Ovary (tissue), 9 donors: ENCODE results near the gene PCNX3. TPM values are rescaled to one million over a fixed set of nuclear protein-coding genes. Genes with fewer than 3 reads are reported as not detected.

Experiments
- DNase-seq, 5 donors: peaks; one replicate each; pipeline ENCODE4 v3.0.0-alpha.2; 2019 to 2020
- H3K27ac ChIP-seq, 2 donors: fragments of 200-600 bp; one replicate each; pipeline versions ENCODE4 v1.5.1 to v1.8.0; 2019 to 2022
- H3K27me3 ChIP-seq: fragments of 200-600 bp; one replicate; pipeline ENCODE4 v1.8.0; 2022
- H3K36me3 ChIP-seq: fragments of 200-600 bp; sonication (generic); one replicate; pipeline ENCODE4 v1.5.1; 2019
- H3K4me1 ChIP-seq: one replicate; pipeline ENCODE4 v1.8.1; 2013; ENCODE audit warnings: mild to moderate bottlenecking, moderate library complexity; ENCODE audit not compliant: insufficient read depth
- H3K4me3 ChIP-seq: fragments of 200-600 bp; sonication (generic); one replicate; pipeline ENCODE4 v1.5.1; 2017
- H3K9me3 ChIP-seq, 2 donors: fragments of 200-600 bp in 1 of 2; sonication (generic) in 1 of 2; one replicate each; pipeline versions ENCODE4 v1.5.1 to v1.8.1; 2013 to 2019; ENCODE audit warnings: mild to moderate bottlenecking in 1 of 2, moderate library complexity in 1 of 2
- EP300 ChIP-seq: sonication (generic); formaldehyde crosslinking; IDR thresholded peaks from one replicate; pipeline ENCODE4 v1.6.1; 2017; ENCODE audit warnings: antibody characterized with exemption
- POLR2A ChIP-seq: fragments of 450-650 bp; IDR thresholded peaks from one replicate; pipeline ENCODE4 v1.6.1; 2017; ENCODE audit warnings: antibody characterized with exemption, mild to moderate bottlenecking, moderate library complexity
- WGBS, 3 donors: extraction: QIAGEN DNeasy Blood & Tissue Kit in 1 of 3; methylation state at CpG; one replicate each; pipeline versions ENCODE4 v1.1.5 to v1.1.7; 2013 to 2017; 5-methylcytosine and 5-hydroxymethylcytosine counted together
- intact Hi-C, 4 donors: fragments of 100-400 bp; cut with DNase I; formaldehyde crosslinking; loops; one replicate each; pipeline versions ENCODE4 v1.11.0 to v1.15.1; 2022 to 2023
- polyA plus RNA-seq, 2 donors: library from polyadenylated mRNA; stranded (reverse); fragments of 200-250 nt in 1 of 2; fragments of 350-450 nt in 1 of 2; fragmentation: Illumina TruSeq in 1 of 2; extraction: RNeasy Lipid Tissue Mini Kit (QIAGEN cat#74804) in 1 of 2; gene quantifications; one replicate each; pipeline ENCODE4 v1.2.3, GENCODE V29; 2013 to 2014
- total RNA-seq, 7 donors: library from RNA; depleted of rRNA in 2 of 7; stranded (reverse); fragments of >200 nt in 2 of 7; fragmentation: NEBNext Ultra II Directional in 3 of 7; extraction: Animal tissue kit (Norgen Biotek cat#: 25700) in 3 of 7; gene quantifications; one replicate each; pipeline versions ENCODE4 v1.1.0 to v1.2.4, GENCODE V29; 2016 to 2023
- TF ChIP-seq, protein P1 (sequence below), 3 donors: fragments of 450-650 bp in 2 of 3; fragments of 200-600 bp in 1 of 3; IDR thresholded peaks; one replicate each; pipeline versions ENCODE4 v1.5.1 to v1.8.0; 2016 to 2022; ENCODE audit warnings: antibody characterized with exemption in 3 of 3, mild to moderate bottlenecking in 1 of 3
- donor health status: DM: no; HTN: no; CAD: no; lungs with moderate emphysema.
- donor health status: DM: no; HTN: no; CAD: no.
- donor health status: Bipolar disorder and iron deficiency.
- donor health status: DM: yes; HTN: yes; CAD: no.
- donor health status: DM: no; HTN: no; CAD: no.
- donor health status: DM: yes; HTN: yes; CAD: no.

The PCNX3 gene
- total and polyA plus RNA-seq, 9 donors: 3.3 to 42.1 (median 27.1) TPM

DNA sequence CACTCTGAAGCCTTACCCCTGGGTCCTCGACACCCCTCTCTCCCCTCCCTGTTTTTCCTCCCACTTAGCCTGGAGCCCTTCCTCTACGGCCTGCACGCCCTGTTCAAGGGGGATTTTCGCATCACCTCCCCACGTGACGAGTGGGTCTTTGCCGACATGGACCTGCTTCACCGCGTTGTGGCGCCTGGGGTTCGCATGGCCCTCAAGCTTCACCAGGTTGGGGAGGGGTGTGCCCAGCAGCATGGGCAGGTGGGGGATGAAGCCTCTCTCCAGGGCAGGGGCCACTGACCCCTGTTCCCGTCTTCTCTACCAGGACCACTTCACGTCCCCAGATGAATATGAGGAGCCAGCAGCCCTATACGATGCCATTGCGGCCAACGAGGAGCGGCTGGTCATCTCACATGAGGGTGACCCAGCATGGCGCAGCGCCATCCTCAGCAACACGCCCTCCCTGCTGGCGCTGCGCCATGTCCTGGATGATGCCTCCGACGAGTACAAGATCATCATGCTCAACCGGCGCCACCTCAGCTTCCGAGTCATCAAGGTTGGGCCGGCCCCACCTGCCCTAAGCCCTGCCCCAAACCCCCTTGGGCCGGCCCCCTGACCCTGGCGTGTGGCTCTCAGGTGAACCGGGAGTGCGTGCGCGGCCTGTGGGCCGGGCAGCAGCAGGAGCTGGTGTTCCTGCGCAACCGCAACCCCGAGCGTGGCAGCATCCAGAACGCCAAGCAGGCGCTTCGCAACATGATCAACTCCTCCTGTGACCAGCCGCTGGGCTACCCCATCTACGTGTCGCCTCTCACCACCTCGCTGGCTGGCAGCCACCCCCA, 19.5 kb downstream of the PCNX3 start:
- intact Hi-C loops: loop anchor here in 1 of 4 donors (10.0 kb wide), 1 partner anchor 70 kb away; no protein-coding TSS in a partner anchor
- peaks cover 4% of the 10 kb centered on the region for H3K4me1 ChIP-seq
- no peaks in the 10 kb centered on the region for H3K36me3 ChIP-seq
- no peaks in the 10 kb centered on the region for H3K27me3 ChIP-seq
- H3K4me3 ChIP-seq: no peak overlapping the region
- H3K27ac ChIP-seq: no peak overlapping the region
- peak in 1 of 5 donors; percentile 57 for DNase-seq
- no peak for TF ChIP-seq POLR2A
- no peak for TF ChIP-seq EP300
- TF ChIP-seq, protein P1, sequence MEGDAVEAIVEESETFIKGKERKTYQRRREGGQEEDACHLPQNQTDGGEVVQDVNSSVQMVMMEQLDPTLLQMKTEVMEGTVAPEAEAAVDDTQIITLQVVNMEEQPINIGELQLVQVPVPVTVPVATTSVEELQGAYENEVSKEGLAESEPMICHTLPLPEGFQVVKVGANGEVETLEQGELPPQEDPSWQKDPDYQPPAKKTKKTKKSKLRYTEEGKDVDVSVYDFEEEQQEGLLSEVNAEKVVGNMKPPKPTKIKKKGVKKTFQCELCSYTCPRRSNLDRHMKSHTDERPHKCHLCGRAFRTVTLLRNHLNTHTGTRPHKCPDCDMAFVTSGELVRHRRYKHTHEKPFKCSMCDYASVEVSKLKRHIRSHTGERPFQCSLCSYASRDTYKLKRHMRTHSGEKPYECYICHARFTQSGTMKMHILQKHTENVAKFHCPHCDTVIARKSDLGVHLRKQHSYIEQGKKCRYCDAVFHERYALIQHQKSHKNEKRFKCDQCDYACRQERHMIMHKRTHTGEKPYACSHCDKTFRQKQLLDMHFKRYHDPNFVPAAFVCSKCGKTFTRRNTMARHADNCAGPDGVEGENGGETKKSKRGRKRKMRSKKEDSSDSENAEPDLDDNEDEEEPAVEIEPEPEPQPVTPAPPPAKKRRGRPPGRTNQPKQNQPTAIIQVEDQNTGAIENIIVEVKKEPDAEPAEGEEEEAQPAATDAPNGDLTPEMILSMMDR (IDR thresholded peaks at IDR 0.05): no peak
- 90 to 92% (median 92%) methylated on average over 34 to 46 of the region's 46 CpGs for WGBS, 3 donors
- H3K9me3 ChIP-seq: no peaks in the 10 kb centered on the region

DNA sequence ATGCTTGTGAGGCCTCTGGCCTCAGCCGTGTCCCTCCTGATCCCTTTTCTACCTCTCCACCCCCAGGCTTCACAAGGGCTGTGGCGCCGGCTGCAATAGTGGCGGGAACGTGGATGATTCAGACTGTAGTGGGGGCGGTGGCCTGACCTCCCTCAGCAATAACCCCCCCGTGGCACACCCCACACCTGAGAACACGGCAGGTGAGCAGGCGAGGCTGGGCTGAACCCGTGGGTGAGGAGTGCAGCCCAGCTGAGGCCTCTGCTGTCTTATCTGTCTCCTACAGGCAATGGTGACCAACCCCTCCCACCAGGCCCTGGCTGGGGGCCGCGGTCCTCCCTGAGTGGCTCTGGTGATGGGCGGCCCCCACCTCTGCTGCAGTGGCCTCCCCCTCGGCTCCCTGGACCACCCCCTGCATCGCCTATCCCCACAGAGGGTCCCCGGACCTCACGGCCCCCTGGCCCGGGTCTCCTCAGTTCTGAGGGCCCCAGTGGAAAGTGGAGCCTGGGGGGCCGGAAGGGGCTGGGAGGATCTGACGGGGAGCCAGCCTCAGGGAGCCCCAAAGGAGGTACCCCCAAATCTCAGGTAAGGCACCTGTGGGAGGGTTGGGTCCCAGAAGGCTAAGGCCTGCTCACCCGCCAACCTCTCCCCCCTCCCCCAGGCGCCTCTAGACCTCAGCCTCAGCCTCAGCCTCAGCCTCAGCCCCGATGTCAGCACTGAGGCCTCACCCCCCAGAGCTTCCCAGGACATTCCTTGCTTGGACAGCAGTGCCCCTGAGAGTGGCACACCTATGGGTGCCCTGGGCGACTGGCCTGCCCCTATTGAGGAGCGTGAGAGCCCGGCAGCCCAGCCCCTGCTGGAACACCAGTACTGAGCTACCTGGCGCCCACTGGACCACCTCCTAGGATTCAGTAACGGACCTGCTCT, 20.8 kb downstream of the PCNX3 start:
- DNase-seq: no peak

DNA sequence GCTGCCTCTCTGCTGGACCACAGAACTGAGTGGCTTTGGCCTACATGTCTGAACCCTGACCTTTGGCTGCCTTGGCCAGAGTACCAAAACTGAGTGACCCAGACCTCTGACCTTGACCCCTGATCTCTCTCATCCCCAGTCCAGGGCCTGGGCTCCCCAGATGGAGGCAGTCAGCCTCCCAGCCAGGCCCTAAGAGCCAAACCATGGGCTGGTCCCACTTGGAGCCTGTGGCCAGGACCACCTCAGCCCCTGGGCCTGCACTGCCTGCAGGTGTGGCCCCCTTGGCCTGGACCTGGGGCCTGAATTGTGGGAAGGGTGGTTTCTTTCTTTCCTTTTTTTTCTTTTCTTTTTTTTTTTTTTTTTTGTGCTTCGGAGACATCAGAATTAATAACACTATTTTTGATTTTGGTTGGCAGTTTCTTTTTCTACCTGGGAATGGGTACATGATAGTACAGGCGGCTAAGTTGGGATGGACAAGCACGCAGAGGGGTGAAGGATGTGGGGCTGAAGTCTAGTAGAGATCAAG, 21.5 kb downstream of the PCNX3 start:
- no peak for DNase-seq
- WGBS, 3 donors: 77 to 83% (median 82%) methylated on average over 3 of the region's 3 CpGs
- peak overlapping the region in 1 of 2 donors; percentile 85 for H3K27ac ChIP-seq
- H3K4me1 ChIP-seq: peaks cover 6% of the 10 kb centered on the region
- TF ChIP-seq, protein P1 (IDR thresholded peaks at IDR 0.05): no peak
- no peak for TF ChIP-seq POLR2A
- TF ChIP-seq EP300: no peak
- no peaks in the 10 kb centered on the region for H3K9me3 ChIP-seq
- intact Hi-C loops: loop anchor here in 1 of 4 donors (10.0 kb wide), 1 partner anchor 68 kb away; no protein-coding TSS in a partner anchor
- no peak overlapping the region for H3K4me3 ChIP-seq
- no peaks in the 10 kb centered on the region for H3K36me3 ChIP-seq
- no peaks in the 10 kb centered on the region for H3K27me3 ChIP-seq

More for the DNA sequence above, 20.8 kb downstream of the PCNX3 start:
- no peak overlapping the region for H3K4me3 ChIP-seq
- TF ChIP-seq, protein P1 (IDR thresholded peaks at IDR 0.05): no peak
- no peak for TF ChIP-seq POLR2A
- TF ChIP-seq EP300: no peak
- intact Hi-C loops: loop anchor here in 1 of 4 donors (10.0 kb wide), 1 partner anchor 68 kb away; no protein-coding TSS in a partner anchor
- 86 to 91% (median 88%) methylated on average over 20 to 28 of the region's 28 CpGs for WGBS, 3 donors
- H3K36me3 ChIP-seq: no peaks in the 10 kb centered on the region
- H3K27me3 ChIP-seq: no peaks in the 10 kb centered on the region
- no peak overlapping the region for H3K27ac ChIP-seq
- H3K4me1 ChIP-seq: peaks cover 6% of the 10 kb centered on the region
- H3K9me3 ChIP-seq: no peaks in the 10 kb centered on the region
